Measurements from ENCODE around the gene LRP1B. TPM values are rescaled to one million over a fixed set of nuclear protein-coding genes. Genes with fewer than 3 reads are reported as not detected.

LRP1B gene
- polyA plus RNA-seq, 1 of the 3 experiments (the other 2 are of a cell fraction) = 0.28 TPM

DNA sequence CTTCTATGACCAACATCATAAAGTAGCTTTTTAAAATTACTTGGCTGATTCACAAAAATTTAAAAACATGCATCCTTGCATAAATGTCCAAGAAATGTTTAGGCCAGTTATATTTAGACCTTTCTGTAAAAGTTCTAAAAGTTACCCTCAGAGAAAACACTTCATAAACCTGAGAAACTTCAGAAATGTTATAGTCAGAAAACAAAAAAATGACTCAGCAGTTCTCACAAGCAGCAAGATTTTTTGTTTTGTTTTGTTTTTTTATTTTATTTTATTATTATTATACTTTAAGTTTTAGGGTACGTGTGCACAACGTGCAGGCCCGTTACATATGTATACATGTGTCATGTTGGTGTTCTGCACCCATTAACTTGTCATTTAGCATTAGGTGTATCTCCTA lies 648.1 kb downstream of the LRP1B start:
- TF ChIP-seq EP300 (IDR thresholded peaks at IDR 0.05; ENCODE audit: borderline replicate concordance in 1 of 2, low read depth in 1 of 2, low read length in 1 of 2) = no peak
- no peak for TF ChIP-seq IRF3 (IDR thresholded peaks at IDR 0.05; ENCODE audit: low read depth, low read length)
- TF ChIP-seq CHD2 (IDR thresholded peaks at IDR 0.05; ENCODE audit: low read length, partially characterized antibody) = no peak
- no peak for TF ChIP-seq ELF1 (IDR thresholded peaks at IDR 0.05)
- TF ChIP-seq CTCF (IDR thresholded peaks at IDR 0.05) = no peak
- TF ChIP-seq TEAD4 (IDR thresholded peaks at IDR 0.05; ENCODE audit: borderline replicate concordance, insufficient read depth) = no peak
- TF ChIP-seq FOSL2 (IDR thresholded peaks at IDR 0.05; ENCODE audit: borderline replicate concordance, low read depth) = no peak
- no peak for TF ChIP-seq MXI1 (IDR thresholded peaks at IDR 0.05; ENCODE audit: low read depth, low read length)
- TF ChIP-seq SMC3 (IDR thresholded peaks at IDR 0.05; ENCODE audit: low read depth, low read length) = no peak
- no peak for TF ChIP-seq GATA2 (CRISPR knock-in tag; IDR thresholded peaks at IDR 0.05)
- no peak for TF ChIP-seq TCF12 (IDR thresholded peaks at IDR 0.05)
- no peak for TF ChIP-seq GABPA (IDR thresholded peaks at IDR 0.05; ENCODE audit: low read depth)
- TF ChIP-seq, protein P1, sequence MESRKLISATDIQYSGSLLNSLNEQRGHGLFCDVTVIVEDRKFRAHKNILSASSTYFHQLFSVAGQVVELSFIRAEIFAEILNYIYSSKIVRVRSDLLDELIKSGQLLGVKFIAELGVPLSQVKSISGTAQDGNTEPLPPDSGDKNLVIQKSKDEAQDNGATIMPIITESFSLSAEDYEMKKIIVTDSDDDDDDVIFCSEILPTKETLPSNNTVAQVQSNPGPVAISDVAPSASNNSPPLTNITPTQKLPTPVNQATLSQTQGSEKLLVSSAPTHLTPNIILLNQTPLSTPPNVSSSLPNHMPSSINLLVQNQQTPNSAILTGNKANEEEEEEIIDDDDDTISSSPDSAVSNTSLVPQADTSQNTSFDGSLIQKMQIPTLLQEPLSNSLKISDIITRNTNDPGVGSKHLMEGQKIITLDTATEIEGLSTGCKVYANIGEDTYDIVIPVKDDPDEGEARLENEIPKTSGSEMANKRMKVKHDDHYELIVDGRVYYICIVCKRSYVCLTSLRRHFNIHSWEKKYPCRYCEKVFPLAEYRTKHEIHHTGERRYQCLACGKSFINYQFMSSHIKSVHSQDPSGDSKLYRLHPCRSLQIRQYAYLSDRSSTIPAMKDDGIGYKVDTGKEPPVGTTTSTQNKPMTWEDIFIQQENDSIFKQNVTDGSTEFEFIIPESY (IDR thresholded peaks at IDR 0.05; ENCODE audit: borderline replicate concordance, low read depth) = no peak
- TF ChIP-seq NRF1 (IDR thresholded peaks at IDR 0.05; ENCODE audit: low read depth, low read length) = no peak
- no peak for TF ChIP-seq JUND (IDR thresholded peaks at IDR 0.05)
- TF ChIP-seq, protein P2, sequence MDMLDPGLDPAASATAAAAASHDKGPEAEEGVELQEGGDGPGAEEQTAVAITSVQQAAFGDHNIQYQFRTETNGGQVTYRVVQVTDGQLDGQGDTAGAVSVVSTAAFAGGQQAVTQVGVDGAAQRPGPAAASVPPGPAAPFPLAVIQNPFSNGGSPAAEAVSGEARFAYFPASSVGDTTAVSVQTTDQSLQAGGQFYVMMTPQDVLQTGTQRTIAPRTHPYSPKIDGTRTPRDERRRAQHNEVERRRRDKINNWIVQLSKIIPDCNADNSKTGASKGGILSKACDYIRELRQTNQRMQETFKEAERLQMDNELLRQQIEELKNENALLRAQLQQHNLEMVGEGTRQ (IDR thresholded peaks at IDR 0.05; ENCODE audit: borderline replicate concordance, low read depth, low read length) = no peak
- TF ChIP-seq, protein P3, sequence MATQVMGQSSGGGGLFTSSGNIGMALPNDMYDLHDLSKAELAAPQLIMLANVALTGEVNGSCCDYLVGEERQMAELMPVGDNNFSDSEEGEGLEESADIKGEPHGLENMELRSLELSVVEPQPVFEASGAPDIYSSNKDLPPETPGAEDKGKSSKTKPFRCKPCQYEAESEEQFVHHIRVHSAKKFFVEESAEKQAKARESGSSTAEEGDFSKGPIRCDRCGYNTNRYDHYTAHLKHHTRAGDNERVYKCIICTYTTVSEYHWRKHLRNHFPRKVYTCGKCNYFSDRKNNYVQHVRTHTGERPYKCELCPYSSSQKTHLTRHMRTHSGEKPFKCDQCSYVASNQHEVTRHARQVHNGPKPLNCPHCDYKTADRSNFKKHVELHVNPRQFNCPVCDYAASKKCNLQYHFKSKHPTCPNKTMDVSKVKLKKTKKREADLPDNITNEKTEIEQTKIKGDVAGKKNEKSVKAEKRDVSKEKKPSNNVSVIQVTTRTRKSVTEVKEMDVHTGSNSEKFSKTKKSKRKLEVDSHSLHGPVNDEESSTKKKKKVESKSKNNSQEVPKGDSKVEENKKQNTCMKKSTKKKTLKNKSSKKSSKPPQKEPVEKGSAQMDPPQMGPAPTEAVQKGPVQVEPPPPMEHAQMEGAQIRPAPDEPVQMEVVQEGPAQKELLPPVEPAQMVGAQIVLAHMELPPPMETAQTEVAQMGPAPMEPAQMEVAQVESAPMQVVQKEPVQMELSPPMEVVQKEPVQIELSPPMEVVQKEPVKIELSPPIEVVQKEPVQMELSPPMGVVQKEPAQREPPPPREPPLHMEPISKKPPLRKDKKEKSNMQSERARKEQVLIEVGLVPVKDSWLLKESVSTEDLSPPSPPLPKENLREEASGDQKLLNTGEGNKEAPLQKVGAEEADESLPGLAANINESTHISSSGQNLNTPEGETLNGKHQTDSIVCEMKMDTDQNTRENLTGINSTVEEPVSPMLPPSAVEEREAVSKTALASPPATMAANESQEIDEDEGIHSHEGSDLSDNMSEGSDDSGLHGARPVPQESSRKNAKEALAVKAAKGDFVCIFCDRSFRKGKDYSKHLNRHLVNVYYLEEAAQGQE (IDR thresholded peaks at IDR 0.05; ENCODE audit: low read depth, low read length) = no peak
- TF ChIP-seq RXRA (IDR thresholded peaks at IDR 0.05; ENCODE audit: borderline replicate concordance, low read depth) = no peak
- no peak for TF ChIP-seq SIN3A (IDR thresholded peaks at IDR 0.05; ENCODE audit: borderline replicate concordance, low read depth, low read length)
- ChIA-PET POLR2A (no interaction called here), CTCF (no interaction called here)
- DNase-seq = no peak
- Histone ChIP-seq H3F3A (replicated peaks; ENCODE audit: insufficient read depth) (no peaks in the 10 kb centered on the region), H3K9me2 (no peaks in the 10 kb centered on the region), H3K9ac (no peak overlapping the region), H2AFZ (ENCODE audit: low read depth) (no peak overlapping the region), H3K27me3 (ENCODE audit: insufficient read depth) (no peaks in the 10 kb centered on the region), H3K36me3 (replicated peaks in 1 of 2; ENCODE audit: control insufficient read depth in 1 of 2, insufficient read depth in 2 of 2, low read length in 1 of 2) (no peaks in the 10 kb centered on the region), H3K9me3 (no peaks in the 10 kb centered on the region), H4K20me1 (ENCODE audit: insufficient read depth) (no peaks in the 10 kb centered on the region), H3K4me2 (no peak overlapping the region), H3K4me1 (ENCODE audit: control insufficient read depth in 1 of 2, insufficient read depth in 2 of 2, low read depth in 1 of 2, low read length in 1 of 2) (no peaks in the 10 kb centered on the region; a peak in 1 of 4 replicates), H3K27ac (ENCODE audit: low read depth in 2 of 2, low read length in 1 of 2) (no peak overlapping the region), H3K79me2 (ENCODE audit: insufficient read depth) (no peaks in the 10 kb centered on the region), H3K4me3 (ENCODE audit: low read depth in 2 of 2, low read length in 1 of 2) (no peak overlapping the region)
- 100% methylated on average over 3 of the region's 3 CpGs for WGBS (ENCODE audit: low lambda C conversion rate)
